B cell (primary cell): ENCODE results near the gene KIF1A.

ENCODE experiments used
- CTCF ChIP-seq: fragments of 200-600 bp; IDR thresholded peaks from one replicate; pipeline ENCODE4 v1.8.0; 2022; ENCODE audit warnings: antibody characterized with exemption, mild to moderate bottlenecking
- EZH2 ChIP-seq: IDR thresholded peaks from 2 replicates; pipeline ENCODE4 v1.6.1; 2012; ENCODE audit warnings: borderline replicate concordance, low read depth, mild to moderate bottlenecking, moderate library complexity, low read length; ENCODE audit not compliant: insufficient read depth, poor library complexity, severe bottlenecking

GRCh38 chr2:240686460-240686859 lies 133.6 kb downstream of the KIF1A start:
- no peak for TF ChIP-seq CTCF
- TF ChIP-seq EZH2: no peak
